ENCODE data around the gene ZNF394. TPM values are rescaled to one million over a fixed set of nuclear protein-coding genes. Genes with fewer than 3 reads are reported as not detected.

Gene ZNF394
- polyA plus RNA-seq, 1 of the 3 experiments (the other 2 are of a cell fraction), result 19.8 TPM

DNA sequence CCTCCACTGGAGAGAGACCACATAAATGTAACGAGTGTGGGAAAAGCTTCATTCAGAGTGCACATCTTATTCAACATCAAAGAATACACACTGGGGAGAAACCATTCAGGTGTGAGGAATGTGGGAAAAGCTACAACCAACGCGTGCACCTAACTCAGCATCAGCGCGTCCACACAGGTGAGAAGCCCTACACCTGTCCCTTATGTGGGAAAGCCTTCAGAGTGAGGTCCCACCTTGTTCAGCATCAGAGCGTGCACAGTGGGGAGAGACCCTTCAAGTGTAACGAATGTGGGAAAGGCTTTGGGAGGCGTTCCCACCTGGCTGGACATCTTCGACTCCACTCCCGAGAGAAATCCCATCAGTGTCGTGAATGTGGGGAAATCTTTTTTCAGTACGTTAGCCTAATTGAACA is 31.3 kb upstream of the ZNF394 start:
- H3K36me3 ChIP-seq (replicated peaks in 1 of 2; ENCODE audit: control insufficient read depth in 1 of 2, insufficient read depth in 2 of 2, low read length in 1 of 2), result peaks cover 37 to 77% of the 10 kb centered on the region in 2 experiments
- TF ChIP-seq RCOR1 (IDR thresholded peaks at IDR 0.05; ENCODE audit: low read length) (no peak), TCF12 (IDR thresholded peaks at IDR 0.05) (peak; percentile 21; the same call in 1 of the 2 replicates)
- H3K27ac ChIP-seq (ENCODE audit: low read depth in 2 of 2, low read length in 1 of 2), result no peak overlapping the region
- ChIA-PET POLR2A (no interaction called here), CTCF (interaction anchor here (0.9 kb wide), 1 partner anchor 20 kb away, joined by 3 read pairs; no protein-coding TSS in a partner anchor)
- 96% methylated on average over 12 of the region's 12 CpGs for WGBS (ENCODE audit: low lambda C conversion rate)
- no peaks in the 10 kb centered on the region for H3F3A ChIP-seq (replicated peaks; ENCODE audit: insufficient read depth)
- no peak overlapping the region for H3K4me2 ChIP-seq
- H3K9me2 ChIP-seq, result no peaks in the 10 kb centered on the region
- no peak for DNase-seq
- H3K9ac ChIP-seq, result no peak overlapping the region
- peak overlapping the region in 1 of 2 experiments; percentile 17; a peak in 1 of 4 replicates for H3K4me3 ChIP-seq (ENCODE audit: low read depth in 2 of 2, low read length in 1 of 2)
- H3K79me2 ChIP-seq (ENCODE audit: insufficient read depth), result peaks cover 10% of the 10 kb centered on the region; the same call in 1 of the 2 replicates
- no peaks in the 10 kb centered on the region for H4K20me1 ChIP-seq (ENCODE audit: insufficient read depth)
- no peaks in the 10 kb centered on the region for H3K27me3 ChIP-seq (ENCODE audit: insufficient read depth)
- no peak overlapping the region for H2AFZ ChIP-seq (ENCODE audit: low read depth)
- no peaks in the 10 kb centered on the region for H3K4me1 ChIP-seq (ENCODE audit: control insufficient read depth in 1 of 2, insufficient read depth in 2 of 2, low read depth in 1 of 2, low read length in 1 of 2)
- peaks cover 27% of the 10 kb centered on the region for H3K9me3 ChIP-seq

- H3K4me3 ChIP-seq (ENCODE audit: low read depth in 2 of 2, low read length in 1 of 2), result no peak overlapping the region
- H2AFZ ChIP-seq (ENCODE audit: low read depth), result no peak overlapping the region
- ChIA-PET CTCF (interaction anchor here (0.6 to 1.6 kb wide), 9 partner anchors 8 to 393 kb away, joined by 3 to 8 read pairs (median 4); partner anchors contain the start of gene ZSCAN25), POLR2A (no interaction called here)
- DNase-seq, result no peak
- no peaks in the 10 kb centered on the region for H3F3A ChIP-seq (replicated peaks; ENCODE audit: insufficient read depth)
- no peaks in the 10 kb centered on the region for H3K4me1 ChIP-seq (ENCODE audit: control insufficient read depth in 1 of 2, insufficient read depth in 2 of 2, low read depth in 1 of 2, low read length in 1 of 2)
- no peaks in the 10 kb centered on the region for H4K20me1 ChIP-seq (ENCODE audit: insufficient read depth)
- H3K36me3 ChIP-seq (replicated peaks in 1 of 2; ENCODE audit: control insufficient read depth in 1 of 2, insufficient read depth in 2 of 2, low read length in 1 of 2), result peaks cover 35 to 79% of the 10 kb centered on the region in 2 experiments
- H3K27me3 ChIP-seq (ENCODE audit: insufficient read depth), result no peaks in the 10 kb centered on the region
- peaks cover 16% of the 10 kb centered on the region; the same call in 1 of the 2 replicates for H3K79me2 ChIP-seq (ENCODE audit: insufficient read depth)
- H3K9me3 ChIP-seq, result peaks cover 7% of the 10 kb centered on the region
- no peak overlapping the region for H3K4me2 ChIP-seq
- no peaks in the 10 kb centered on the region for H3K9me2 ChIP-seq
- TF ChIP-seq REST (IDR thresholded peaks at IDR 0.05; ENCODE audit: low read depth, low read length), result no peak
- TF ChIP-seq, protein P1, sequence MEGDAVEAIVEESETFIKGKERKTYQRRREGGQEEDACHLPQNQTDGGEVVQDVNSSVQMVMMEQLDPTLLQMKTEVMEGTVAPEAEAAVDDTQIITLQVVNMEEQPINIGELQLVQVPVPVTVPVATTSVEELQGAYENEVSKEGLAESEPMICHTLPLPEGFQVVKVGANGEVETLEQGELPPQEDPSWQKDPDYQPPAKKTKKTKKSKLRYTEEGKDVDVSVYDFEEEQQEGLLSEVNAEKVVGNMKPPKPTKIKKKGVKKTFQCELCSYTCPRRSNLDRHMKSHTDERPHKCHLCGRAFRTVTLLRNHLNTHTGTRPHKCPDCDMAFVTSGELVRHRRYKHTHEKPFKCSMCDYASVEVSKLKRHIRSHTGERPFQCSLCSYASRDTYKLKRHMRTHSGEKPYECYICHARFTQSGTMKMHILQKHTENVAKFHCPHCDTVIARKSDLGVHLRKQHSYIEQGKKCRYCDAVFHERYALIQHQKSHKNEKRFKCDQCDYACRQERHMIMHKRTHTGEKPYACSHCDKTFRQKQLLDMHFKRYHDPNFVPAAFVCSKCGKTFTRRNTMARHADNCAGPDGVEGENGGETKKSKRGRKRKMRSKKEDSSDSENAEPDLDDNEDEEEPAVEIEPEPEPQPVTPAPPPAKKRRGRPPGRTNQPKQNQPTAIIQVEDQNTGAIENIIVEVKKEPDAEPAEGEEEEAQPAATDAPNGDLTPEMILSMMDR (IDR thresholded peaks at IDR 0.05), result peak; percentile 58
- TF ChIP-seq, protein P2, sequence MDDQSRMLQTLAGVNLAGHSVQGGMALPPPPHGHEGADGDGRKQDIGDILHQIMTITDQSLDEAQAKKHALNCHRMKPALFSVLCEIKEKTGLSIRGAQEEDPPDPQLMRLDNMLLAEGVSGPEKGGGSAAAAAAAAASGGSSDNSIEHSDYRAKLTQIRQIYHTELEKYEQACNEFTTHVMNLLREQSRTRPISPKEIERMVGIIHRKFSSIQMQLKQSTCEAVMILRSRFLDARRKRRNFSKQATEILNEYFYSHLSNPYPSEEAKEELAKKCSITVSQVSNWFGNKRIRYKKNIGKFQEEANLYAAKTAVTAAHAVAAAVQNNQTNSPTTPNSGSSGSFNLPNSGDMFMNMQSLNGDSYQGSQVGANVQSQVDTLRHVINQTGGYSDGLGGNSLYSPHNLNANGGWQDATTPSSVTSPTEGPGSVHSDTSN (IDR thresholded peaks at IDR 0.05), result no peak
- TF ChIP-seq SMC3 (IDR thresholded peaks at IDR 0.05; ENCODE audit: low read depth, low read length), result peak; percentile 34
- TF ChIP-seq SIN3A (IDR thresholded peaks at IDR 0.05; ENCODE audit: borderline replicate concordance, low read depth, low read length), result no peak
- TF ChIP-seq MXI1 (IDR thresholded peaks at IDR 0.05; ENCODE audit: low read depth, low read length), result no peak
- no peak for TF ChIP-seq TAF1 (IDR thresholded peaks at IDR 0.05; ENCODE audit: borderline replicate concordance, low read depth, low read length)
- TF ChIP-seq, protein P3, sequence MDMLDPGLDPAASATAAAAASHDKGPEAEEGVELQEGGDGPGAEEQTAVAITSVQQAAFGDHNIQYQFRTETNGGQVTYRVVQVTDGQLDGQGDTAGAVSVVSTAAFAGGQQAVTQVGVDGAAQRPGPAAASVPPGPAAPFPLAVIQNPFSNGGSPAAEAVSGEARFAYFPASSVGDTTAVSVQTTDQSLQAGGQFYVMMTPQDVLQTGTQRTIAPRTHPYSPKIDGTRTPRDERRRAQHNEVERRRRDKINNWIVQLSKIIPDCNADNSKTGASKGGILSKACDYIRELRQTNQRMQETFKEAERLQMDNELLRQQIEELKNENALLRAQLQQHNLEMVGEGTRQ (IDR thresholded peaks at IDR 0.05; ENCODE audit: borderline replicate concordance, low read depth, low read length), result no peak
- no peak for TF ChIP-seq ELF1 (IDR thresholded peaks at IDR 0.05)
- TF ChIP-seq, protein P4, sequence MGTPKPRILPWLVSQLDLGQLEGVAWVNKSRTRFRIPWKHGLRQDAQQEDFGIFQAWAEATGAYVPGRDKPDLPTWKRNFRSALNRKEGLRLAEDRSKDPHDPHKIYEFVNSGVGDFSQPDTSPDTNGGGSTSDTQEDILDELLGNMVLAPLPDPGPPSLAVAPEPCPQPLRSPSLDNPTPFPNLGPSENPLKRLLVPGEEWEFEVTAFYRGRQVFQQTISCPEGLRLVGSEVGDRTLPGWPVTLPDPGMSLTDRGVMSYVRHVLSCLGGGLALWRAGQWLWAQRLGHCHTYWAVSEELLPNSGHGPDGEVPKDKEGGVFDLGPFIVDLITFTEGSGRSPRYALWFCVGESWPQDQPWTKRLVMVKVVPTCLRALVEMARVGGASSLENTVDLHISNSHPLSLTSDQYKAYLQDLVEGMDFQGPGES (IDR thresholded peaks at IDR 0.05; ENCODE audit: low read depth, low read length), result no peak
- TF ChIP-seq RCOR1 (IDR thresholded peaks at IDR 0.05; ENCODE audit: low read length), result no peak
- TF ChIP-seq RAD21 (IDR thresholded peaks at IDR 0.05; ENCODE audit: low read length), result peak; percentile 69
- H3K27ac ChIP-seq (ENCODE audit: low read depth in 2 of 2, low read length in 1 of 2), result no peak overlapping the region
- no peak overlapping the region for H3K9ac ChIP-seq
- 93% methylated on average over 21 of the region's 21 CpGs for WGBS (ENCODE audit: low lambda C conversion rate)
Measured at GRCh38 chr7:99525713-99526440, 25.8 kb upstream of the ZNF394 start.
